Glomerular visceral epithelial cell (primary cell): ENCODE results near the gene KDM8.

ENCODE experiments used
- DNase-seq: peaks from one replicate; pipeline ENCODE4 v3.0.0-alpha.2; 2016; ENCODE audit errors: extremely low spot score

Gene KDM8

DNA sequence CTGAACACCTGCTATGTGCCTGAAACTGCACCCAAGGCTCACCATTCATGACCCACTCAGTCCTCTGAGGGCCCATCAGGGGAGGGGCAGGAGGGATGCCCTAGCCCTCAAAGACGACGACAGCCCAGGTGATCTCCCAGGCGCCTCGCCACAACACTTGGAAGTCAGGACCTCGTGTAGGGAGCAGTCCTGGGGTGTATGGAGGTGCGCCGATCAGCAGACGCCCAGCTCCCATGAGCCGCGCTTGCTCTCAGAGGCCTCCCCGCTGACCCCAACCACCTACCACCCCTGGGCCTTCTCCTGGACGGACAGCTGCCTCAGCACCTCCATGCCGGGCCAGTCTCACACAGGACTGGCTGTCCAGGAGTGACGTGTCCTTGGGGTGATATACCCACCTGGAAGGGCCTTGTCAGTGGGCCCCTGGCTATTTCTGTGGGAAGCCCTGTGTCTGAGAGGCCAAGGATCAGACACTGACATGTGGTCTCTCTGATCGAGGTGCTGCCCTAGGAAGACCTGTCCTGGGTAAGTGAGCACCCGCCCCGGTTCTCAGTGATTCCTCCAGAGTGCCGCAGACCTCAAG lies 26.7 kb downstream of the KDM8 start:
- DNase-seq = no peak

DNA sequence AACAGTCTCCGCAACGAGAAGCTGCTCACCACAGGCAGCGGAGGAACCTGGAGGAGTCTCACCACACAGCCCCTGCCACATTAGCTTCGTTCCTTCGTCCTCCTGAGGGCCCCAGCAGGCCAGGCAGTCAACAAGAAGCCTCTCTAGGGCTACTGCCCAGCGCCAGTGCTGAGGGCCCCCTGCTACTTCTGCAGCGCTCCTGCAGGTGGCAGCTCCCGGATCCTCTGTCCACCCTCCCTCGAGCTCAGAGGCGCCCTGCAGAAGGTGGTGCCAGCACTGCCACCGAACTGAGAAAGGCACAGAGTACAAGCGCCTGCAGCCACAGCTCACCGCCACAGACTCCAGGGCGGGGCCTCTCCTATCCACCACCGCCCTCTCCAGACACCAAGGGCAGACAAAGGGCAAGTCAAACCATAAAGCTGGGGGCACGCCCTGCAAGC lies 27.3 kb downstream of the KDM8 start:
- DNase-seq = no peak

DNA sequence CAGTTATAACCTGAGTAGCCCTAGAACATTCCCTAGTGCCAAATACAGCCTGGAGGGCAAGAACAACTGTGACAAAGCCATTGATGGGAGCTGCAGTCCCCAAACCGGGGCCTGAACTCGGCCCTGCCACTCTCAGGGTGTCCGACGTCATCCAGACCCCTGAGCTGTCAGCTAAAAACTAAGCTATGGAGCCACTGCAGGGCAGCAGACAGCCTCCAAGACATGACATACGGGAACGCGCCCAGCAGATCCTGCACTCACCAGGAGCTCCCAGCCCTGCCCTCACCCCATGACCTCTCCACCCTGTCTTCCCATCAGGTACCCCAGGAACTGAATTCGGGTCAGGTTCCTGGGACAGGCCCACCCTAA lies 28.4 kb downstream of the KDM8 start:
- no peak for DNase-seq

DNA sequence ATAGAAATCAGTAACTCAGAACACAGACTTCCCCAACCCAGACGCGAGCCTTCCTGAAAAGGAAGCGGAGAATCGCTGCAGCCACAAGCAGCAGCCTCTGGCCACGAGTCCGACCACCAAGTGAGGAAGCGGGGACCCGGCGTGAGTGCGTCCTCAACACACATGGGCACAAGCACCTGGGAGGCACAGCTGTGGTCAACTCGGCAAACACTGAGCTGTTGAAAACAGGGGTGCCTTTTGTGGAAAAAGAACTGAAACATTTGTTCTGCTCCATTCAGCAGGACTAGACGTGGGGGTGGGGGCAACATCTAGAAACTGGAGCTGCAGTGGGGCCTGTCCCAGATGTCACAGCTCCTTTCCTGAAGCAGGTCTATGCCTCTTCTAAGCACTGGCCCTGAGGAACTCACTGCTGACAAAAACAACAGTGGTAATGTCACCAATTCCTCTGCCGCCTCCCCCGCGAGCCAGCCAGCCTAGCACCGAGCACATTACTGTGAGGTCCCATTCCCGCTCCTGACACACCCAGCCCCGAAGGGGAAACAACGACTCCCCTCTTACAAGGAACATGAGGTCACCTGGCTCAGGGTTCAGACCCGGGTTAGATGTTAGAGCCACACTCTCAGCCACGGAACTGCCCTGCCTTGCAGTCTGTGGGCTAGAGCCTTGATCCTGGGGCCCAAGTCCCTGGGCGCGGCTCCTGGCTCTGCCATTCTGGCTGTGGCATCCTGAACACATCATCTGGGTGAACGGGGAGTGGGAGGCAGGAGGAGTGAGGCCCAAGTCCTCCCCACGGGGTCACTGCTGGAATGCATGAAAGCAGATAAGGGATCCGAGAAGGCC lies 29.0 kb downstream of the KDM8 start:
- DNase-seq = no peak

DNA sequence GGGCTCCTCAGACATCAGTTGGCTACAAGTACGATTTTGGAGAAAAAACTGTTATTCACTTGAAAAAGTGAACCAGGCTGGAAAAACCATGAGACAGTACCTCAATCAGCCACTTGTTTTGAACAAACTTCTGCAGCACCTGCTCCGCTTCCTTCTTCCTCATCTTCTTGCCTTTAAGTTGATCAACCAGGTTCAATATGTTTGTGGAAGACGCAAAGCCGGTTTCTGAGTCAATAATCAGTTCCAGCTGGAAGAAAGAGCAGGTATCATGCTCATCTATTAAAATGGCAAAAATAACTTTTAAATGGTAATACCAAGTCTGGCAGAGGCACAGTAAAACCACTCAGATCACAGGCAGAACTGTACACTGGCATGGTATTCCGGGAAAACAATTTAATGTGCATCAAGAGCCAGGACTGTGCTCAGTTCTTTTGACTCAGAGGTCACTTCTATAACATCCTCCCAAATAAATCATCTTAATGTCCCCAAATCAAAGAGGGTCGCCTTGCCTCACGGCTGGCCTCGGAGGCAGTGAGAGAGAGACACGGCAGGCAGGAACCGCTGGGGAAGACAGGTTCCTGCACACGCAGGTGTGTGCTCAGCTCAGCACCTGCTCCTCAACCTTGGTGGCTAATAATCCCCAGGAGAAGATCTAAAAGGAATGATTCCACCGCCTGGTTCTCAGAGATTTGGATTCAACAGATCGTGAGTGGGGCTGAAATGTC lies 29.7 kb downstream of the KDM8 start:
- DNase-seq = no peak

DNA sequence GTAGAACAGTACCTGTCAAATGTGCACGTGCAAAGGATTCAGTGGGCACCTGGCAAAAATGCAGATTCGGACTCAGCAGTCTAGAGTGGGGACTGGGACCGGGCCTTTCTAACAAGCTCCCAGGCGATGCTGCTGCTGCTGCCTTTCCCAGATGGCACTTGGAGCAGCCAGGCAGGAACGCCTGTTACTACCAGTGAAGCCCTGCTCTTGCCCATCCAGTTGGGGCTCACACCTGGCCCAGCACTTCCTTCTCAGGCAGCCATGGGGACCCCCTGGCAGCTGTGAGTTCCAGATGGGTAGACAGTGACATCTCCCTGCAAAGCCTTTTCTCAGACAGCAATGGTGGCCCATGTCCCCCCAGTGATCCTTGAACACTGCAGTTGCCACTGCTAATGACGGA lies 30.4 kb downstream of the KDM8 start:
- no peak for DNase-seq

DNA sequence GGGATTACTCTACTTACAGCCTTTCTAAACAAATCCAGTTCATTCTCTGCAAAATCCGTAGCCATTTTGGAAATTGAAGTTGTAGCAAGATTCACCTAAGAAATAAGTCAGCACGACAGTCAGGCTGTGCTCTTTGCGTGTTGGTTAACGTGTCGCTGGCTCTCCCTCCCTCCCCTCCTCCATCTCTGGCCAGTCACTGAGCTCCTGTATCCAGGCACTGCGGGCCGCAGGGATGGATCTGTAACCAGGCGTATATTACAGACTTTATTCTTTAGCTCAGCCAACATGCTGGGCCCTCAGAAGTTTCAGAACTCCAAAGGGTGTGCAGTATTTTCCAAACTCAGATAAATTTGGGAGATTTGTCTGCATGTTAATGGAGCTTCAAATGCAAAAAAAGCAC lies 30.8 kb downstream of the KDM8 start:
- no peak for DNase-seq

DNA sequence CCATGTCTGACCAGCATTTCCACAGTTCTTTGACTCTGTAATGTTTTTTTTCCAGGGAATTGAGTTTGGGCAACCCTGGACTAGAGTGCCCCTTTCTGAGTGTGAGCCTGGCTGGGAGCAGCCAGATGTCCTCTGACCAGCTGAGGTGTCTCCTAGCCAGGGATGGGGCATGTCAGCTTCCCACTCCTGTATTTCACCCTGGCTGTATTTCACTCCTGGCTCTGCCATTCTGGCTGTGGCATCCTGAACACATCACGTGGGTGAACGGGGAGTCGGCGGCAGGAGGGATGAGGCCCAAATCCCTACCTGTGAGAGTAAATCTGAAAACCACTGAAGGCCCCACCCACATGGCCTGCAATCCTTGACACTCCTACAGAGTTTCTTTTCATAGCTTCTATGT lies 31.3 kb downstream of the KDM8 start:
- DNase-seq = no peak

DNA sequence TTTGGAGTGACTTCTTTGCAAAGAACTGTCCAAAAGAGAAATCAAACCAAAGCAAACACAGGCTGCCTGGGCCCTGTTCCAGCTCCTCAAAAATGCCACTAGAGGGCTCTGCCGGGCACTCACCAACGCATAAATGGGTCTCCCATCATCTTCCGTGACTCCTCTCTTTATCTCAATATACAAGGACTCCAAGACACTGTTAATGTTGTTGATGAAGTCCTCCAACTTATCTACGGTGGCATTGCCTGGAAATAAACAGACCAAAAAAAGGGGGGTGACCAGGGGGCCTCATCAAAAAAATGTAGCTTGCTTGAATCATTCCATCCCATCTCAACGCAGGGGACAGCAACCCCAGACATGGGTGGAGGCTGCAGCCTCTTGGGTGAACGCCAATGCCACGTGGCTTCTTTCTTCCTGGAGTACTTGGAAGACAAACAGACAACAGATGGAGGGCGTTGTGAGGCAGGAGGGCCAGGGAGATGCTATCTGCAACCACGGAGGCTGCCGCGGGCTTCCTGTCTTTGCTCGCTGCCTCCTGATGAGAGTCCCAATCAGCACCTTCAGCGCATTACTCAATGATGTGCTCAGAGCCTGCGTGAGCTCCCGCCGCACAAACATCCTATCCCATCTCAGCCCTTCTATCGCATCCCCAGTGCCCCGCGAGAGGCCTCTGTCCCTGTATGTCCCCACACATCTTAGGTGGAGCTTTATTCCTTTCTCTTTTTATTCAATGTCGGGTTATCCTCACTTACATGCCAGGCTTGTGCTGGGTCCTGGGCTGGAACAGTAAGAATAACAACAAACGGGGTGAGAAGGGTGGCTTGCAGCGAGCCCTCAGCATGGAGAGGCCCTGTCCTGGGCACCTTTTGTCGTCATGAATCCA lies 32.0 kb downstream of the KDM8 start:
- DNase-seq = peak; percentile 59

DNA sequence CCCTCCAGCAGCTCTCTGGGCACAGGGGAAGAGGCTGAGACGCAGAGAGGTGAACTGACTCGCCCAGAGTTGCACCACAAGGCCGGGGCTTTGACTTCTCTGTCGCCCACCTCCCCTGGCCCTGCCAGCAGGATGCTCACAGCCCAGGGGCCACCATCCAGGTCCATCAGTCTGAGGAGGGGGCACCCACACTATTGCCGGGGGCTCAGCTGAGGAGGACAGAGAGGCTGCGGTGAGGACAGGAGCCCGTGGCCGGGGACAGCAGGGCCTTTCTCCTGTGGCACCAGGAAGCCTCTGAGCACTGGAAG lies 32.6 kb downstream of the KDM8 start:
- DNase-seq = no peak

DNA sequence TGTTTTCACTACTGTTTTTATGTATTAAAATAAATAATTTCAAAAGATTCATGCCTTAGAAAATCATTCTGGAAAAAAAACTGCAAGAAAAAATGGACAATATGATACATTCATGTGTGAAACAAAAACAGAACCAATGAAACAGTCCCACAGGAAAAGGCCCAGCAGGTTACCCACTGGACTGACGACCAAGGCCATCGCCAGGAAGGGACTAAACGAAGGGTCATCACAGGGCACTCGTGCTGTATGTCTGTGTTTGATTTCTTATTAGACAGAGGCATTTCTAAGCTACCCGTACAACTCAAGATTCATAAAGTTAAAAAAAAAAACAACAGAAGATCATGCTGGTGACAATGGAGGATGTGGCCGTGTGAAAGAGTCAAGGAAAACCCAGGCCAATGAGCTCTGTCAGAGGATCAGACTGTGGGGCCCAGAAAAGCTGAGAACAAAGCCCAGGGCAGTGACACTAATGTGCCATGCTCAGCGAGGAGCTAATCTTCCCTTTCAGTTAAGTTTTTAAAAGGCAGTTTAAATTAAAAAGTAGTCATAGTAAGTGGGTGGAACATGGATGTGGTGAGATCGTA lies 33.4 kb downstream of the KDM8 start:
- no peak for DNase-seq

DNA sequence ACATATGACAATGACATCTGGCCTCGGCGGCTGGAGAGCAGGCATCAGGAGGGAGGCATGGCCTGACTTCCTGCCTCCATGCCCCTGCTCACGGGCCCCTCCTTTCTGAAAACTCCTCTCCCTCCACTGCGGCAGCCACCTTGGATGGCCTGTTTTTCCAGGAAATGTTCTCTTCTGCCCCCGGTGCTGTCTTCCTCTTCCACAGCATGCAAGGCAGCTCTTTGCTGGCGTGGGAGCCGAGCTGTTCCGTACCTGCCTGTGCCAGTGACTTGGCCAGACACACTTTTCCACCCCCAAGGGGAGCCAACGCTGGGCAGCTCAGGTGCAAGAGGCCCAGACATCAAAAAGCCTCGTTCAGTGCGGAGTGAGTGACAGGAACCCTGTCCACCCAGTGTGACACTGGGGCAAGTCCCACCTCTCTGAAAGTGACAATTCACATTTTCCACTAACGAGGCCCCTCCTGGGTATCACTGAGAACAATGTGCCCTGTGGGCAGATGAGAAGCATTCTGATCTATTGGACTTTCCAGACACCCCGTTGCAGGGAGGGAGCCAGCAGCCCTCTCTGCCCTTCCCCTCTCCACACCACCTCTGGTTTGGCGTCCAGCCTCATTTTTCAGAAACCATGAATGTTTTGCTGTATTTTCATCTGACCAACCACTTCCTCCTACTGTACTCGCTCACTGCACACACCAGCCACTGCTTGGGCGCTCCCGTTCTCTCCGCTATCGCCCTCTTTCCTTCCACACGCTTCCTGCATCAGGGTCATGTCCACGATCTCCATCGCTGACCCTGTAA lies 34.1 kb downstream of the KDM8 start:
- no peak for DNase-seq

DNA sequence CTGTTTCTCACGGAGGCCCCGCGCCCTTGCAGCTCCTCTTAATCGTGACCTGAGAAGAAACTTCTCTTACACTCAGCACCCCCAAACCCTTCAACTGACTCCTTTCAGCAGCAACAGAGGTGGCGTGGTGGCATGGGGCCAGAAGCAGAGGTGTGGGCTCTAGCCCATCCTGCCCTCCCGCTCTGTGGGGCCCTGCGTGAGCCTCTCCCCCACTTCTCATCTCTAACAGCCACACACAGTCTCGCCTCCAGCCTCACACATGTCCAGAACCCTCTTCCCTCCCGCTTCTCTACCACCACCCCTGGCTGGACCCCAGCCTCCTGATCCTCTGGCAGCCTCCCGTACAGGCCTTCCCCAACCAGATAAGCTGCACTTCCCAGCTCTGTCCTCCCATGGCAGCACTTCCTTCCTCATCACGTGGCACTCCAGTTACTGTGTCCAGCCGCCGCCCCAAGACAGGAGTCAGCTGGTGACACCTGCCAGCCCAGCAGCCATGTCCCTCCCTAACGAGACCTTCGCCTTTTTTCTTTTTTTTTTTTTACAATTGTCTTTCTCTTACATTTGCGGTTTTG lies 34.8 kb downstream of the KDM8 start:
- no peak for DNase-seq

DNA sequence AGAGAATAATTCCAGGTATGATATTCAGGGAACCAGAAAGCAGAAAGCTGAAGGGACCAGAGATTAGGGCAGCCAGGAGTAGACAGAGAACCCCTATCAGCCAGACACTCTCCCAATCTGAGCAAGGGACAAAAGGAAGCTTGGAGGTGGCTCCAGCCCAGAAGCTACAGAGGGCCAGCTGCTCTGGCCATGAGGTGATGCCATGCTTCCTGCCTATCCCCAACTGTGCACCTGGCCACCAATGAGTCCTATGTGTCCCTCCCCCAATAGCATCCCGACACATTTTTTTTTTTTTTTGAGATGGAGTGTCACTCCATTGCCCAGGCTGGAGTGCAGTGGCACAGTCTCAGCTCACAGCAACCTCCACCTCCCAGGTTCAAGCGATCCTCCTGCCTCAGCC lies 35.3 kb downstream of the KDM8 start:
- no peak for DNase-seq

DNA sequence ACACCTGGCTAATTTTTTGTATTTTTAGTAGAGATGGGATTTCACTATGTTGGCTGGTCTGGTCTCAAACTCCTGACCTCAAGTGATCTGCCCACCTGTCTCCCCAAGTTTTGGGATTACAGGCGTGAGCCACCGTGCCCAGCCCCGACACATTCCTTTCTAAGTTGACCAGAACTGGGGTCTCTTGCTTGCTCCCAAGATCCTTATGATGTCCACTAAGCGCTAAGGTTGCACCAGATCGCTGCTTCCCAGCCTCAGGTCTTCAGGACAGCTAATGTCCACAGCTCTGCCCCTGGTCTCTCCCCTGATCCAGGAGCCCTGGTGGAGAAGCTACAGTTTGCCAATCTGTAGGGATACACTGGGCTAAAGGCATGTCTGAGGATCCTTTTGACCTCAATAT lies 35.7 kb downstream of the KDM8 start:
- no peak for DNase-seq

DNA sequence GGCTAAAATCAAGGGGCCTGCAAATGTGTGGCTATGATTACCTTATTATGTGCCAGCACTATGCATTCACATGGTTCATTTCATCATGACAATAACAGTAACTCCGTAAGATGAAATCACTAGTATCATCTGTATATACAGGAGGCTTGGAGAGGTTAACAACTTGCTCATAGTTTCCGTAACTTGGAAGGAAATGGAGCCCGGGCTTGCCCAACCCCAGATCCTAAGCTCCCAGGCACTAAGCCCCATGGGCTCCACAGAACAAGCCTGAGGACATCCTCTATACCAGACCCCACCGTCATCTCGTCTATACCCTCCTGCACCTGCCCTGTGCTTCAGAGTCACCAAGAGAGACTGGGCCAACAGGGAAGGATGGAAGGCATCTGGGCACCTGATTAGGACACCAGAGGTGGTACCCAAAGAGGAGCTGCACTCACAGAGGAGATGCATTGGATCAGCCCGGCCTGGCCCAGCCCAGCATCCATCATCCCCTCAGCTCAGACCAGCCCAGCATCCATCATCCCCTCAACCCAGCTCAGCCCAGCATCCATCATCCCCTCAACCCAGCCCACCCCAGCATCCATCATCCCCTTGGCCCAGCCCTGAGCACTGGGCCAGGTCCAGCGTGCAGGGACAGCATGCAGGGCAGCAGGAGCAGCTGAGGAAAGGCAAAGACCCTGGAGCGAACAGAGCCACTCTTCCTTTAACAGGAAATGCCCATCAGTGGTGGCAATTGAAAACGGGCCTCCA lies 36.8 kb downstream of the KDM8 start:
- DNase-seq = no peak

DNA sequence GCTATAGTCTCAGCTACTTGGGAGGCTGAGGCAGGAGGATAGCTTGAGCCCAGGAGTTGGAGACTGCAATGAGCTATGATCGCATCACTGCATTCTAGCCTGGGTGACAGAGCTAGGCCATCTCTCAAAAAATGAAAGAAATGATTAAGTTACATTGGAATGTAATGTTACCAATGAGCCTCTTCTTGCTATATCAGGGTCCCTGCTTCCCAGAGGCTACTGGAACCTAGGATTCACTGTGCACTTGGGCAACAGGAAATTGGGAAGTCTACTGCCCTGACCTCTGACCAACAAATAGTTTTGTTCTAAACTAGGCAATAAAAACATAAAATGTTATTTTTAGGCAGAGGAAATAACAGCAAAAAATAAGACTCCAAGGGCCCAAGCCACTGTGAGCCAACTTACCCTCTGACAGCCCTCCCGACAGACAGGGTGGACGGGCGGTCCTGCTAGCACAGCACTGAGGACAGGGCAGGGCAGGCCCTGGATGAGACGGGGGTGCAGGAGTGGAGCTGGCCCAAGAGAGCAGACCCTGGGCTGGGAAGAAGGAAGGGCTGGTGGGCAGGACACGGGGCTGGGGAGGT lies 37.7 kb downstream of the KDM8 start:
- DNase-seq = peak; percentile 32

DNA sequence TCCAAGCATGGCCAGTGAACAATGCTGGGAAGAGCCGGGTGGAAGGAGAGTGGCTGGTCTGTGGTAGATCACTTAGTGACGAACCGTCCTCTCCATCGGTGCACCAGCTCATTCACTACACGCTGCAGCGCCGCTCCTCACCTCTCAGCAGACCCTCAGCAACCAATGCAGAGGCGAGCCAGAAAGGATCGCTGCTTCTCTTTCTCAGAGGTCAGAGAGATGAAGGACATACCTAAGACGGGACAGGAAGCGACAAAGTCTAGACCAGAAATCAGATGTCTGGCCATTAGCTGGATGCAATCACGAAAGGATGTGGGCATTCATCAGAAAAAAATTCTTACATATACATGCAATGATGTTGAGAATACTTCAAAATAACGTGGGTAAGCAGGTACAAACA lies 38.3 kb downstream of the KDM8 start:
- no peak for DNase-seq

DNA sequence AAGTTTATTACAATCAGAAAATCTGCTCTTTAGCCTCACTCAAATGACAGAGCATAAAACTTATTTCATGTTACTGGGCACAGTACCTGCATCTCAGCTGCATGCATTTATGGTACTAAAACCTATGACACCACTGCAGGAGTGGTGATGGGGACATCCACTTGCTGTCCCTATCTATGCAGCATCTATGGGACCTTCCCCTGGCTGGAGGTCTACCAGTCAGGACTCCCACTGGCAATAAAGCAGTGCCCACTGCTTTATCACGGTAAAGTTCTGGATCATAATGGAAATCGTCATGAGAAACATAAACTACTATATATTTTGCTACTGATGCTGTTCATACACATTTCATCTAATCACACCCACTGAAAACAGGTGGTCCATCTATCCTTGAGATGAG lies 39.1 kb downstream of the KDM8 start:
- DNase-seq = no peak
